B cell (primary cell): ENCODE results near the gene CCBE1.

ENCODE experiments used
- CTCF ChIP-seq: fragments of 200-600 bp; IDR thresholded peaks from one replicate; pipeline ENCODE4 v1.8.0; 2022; ENCODE audit warnings: antibody characterized with exemption, mild to moderate bottlenecking
- EZH2 ChIP-seq: IDR thresholded peaks from 2 replicates; pipeline ENCODE4 v1.6.1; 2012; ENCODE audit warnings: borderline replicate concordance, low read depth, mild to moderate bottlenecking, moderate library complexity, low read length; ENCODE audit not compliant: insufficient read depth, poor library complexity, severe bottlenecking

DNA sequence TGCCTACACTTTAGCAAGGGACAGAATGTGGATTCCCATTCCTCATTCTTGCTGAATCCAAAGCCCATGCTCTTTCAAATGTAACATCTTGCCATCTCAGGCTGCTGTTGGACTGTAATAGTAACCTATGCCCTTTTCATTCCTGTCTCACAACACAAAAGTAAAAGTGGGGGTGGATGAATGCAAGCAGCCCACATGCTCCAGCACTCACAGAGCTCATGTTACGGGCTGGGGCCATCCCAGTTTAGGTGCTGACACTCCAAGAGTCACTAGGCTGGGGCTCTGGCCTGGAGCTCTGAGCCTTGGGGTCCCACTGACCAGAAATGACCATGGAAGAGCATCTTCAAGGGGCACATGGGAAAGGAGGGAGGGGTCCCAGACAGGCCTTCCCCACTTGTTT, 47.6 kb downstream of the CCBE1 start:
- TF ChIP-seq CTCF (no peak), EZH2 (no peak)
